HEK293 (cell line): ENCODE data around the gene MUC4.

Source experiments
- CTCF ChIA-PET: fragments of 350-600 bp; formaldehyde crosslinking; extraction: SDS; loops from one replicate; lab custom pipeline; 2021; ENCODE audit warnings: antibody characterized with exemption; lab: Yijun Ruan, JAX
- POLR2A ChIA-PET: fragments of 300-600 bp; formaldehyde crosslinking; extraction: SDS; loops from one replicate; lab custom pipeline; 2020; ENCODE audit warnings: antibody characterized with exemption, inconsistent platforms; lab: Yijun Ruan, JAX
- H3K27ac ChIP-seq: fragments of 200-500 bp; sonication (Bioruptor generic); 2 replicates; pipeline ENCODE4 v1.5.1; 2014; ENCODE audit warnings: low read depth, low read length, control low read depth, inconsistent platforms; ENCODE audit errors: extremely low read depth
- H3K36me3 ChIP-seq, 2 experiments: fragments of 200-500 bp in 1 of 2; sonication (Bioruptor generic) in 1 of 2; 1 replicate in 1 of 2; 2 replicates in 1 of 2; pipeline ENCODE4 v1.5.1; 2014 to 2017; ENCODE audit warnings: inconsistent platforms in 2 of 2, low read length in 2 of 2; ENCODE audit not compliant: control insufficient read depth in 2 of 2, insufficient read depth in 1 of 2
- H3K4me1 ChIP-seq: fragments of 200-500 bp; sonication (Bioruptor generic); 2 replicates; pipeline ENCODE4 v1.5.1; 2014; ENCODE audit warnings: mild to moderate bottlenecking, low read length, inconsistent platforms; ENCODE audit not compliant: control insufficient read depth, insufficient read depth
- H3K4me3 ChIP-seq: 2 replicates; pipeline ENCODE4 v1.5.1; 2011; ENCODE audit warnings: low read depth, mild to moderate bottlenecking, control low read depth, low read length, moderate library complexity
- H3K9me3 ChIP-seq: fragments of 200-500 bp; sonication (Bioruptor generic); 2 replicates; pipeline ENCODE4 v1.5.1; 2014; ENCODE audit warnings: low read depth, low read length, inconsistent platforms; ENCODE audit not compliant: control insufficient read depth, insufficient read depth
- ATF2 ChIP-seq: fragments of 450-650 bp; formaldehyde crosslinking; IDR thresholded peaks from 2 replicates; pipeline ENCODE4 v1.5.1; 2016; ENCODE audit warnings: missing biosample characterization, missing genetic modification characterization, low read depth
- HOXD13 ChIP-seq: sonication (generic); formaldehyde crosslinking; IDR thresholded peaks from 2 replicates; pipeline ENCODE4 v1.8.0; 2022; ENCODE audit warnings: missing genetic modification reagents, borderline replicate concordance
- IKZF3 ChIP-seq: fragments of 450-650 bp; IDR thresholded peaks from 2 replicates; pipeline ENCODE4 v1.5.0; 2018; ENCODE audit warnings: missing biosample characterization, mild to moderate bottlenecking, missing genetic modification characterization, moderate library complexity
- KLF10 ChIP-seq: fragments of 450-650 bp; IDR thresholded peaks from 2 replicates; pipeline ENCODE4 v1.5.1; 2018; ENCODE audit warnings: missing biosample characterization, mild to moderate bottlenecking, missing genetic modification characterization
- MEIS1 ChIP-seq: sonication (generic); formaldehyde crosslinking; IDR thresholded peaks from 2 replicates; pipeline ENCODE4 v1.8.1; 2022; ENCODE audit warnings: missing genetic modification reagents, mild to moderate bottlenecking, borderline replicate concordance
- MZF1 ChIP-seq: fragments of 450-650 bp; formaldehyde crosslinking; IDR thresholded peaks from 2 replicates; pipeline ENCODE4 v1.5.1; 2017; ENCODE audit warnings: missing biosample characterization, missing genetic modification characterization, borderline replicate concordance
- PRDM10 ChIP-seq: fragments of 450-650 bp; formaldehyde crosslinking; IDR thresholded peaks from 2 replicates; pipeline ENCODE4 v1.5.1; 2016; ENCODE audit warnings: missing biosample characterization, missing genetic modification characterization
- ZNF138 ChIP-seq: fragments of 450-650 bp; formaldehyde crosslinking; IDR thresholded peaks from 2 replicates; pipeline ENCODE4 v1.5.1; 2016; ENCODE audit warnings: missing biosample characterization, missing genetic modification characterization, borderline replicate concordance
- ZNF221 ChIP-seq: fragments of 450-650 bp; formaldehyde crosslinking; IDR thresholded peaks from 2 replicates; pipeline ENCODE4 v1.5.1; 2017; ENCODE audit warnings: missing biosample characterization, missing genetic modification characterization, borderline replicate concordance
- ZNF266 ChIP-seq: fragments of 450-650 bp; formaldehyde crosslinking; IDR thresholded peaks from 2 replicates; pipeline ENCODE4 v1.5.1; 2016; ENCODE audit warnings: missing biosample characterization, missing genetic modification characterization, low read depth
- ZNF324 ChIP-seq: fragments of 450-650 bp; formaldehyde crosslinking; IDR thresholded peaks from 2 replicates; pipeline ENCODE4 v1.5.1; 2016; ENCODE audit warnings: missing biosample characterization, missing genetic modification characterization
- ZNF341 ChIP-seq: fragments of 450-650 bp; formaldehyde crosslinking; IDR thresholded peaks from 2 replicates; pipeline ENCODE4; 2016; ENCODE audit warnings: low read depth, missing biosample characterization, missing genetic modification characterization
- ZNF426 ChIP-seq: fragments of 450-650 bp; formaldehyde crosslinking; IDR thresholded peaks from 2 replicates; pipeline ENCODE4 v1.5.1; 2017; ENCODE audit warnings: missing biosample characterization, missing genetic modification characterization, mild to moderate bottlenecking, inconsistent platforms, moderate library complexity
- ZNF529 ChIP-seq: fragments of 450-650 bp; formaldehyde crosslinking; IDR thresholded peaks from 2 replicates; pipeline ENCODE4 v1.5.1; 2017; ENCODE audit warnings: missing genetic modification characterization, missing biosample characterization; ENCODE audit not compliant: insufficient replicate concordance
- ZNF560 ChIP-seq: fragments of 450-650 bp; formaldehyde crosslinking; IDR thresholded peaks from 2 replicates; pipeline ENCODE4 v1.5.1; 2017; ENCODE audit warnings: missing biosample characterization, missing genetic modification characterization, borderline replicate concordance
- ZNF585B ChIP-seq: fragments of 450-650 bp; formaldehyde crosslinking; IDR thresholded peaks from 2 replicates; pipeline ENCODE4 v1.5.1; 2016; ENCODE audit warnings: missing biosample characterization, missing genetic modification characterization
- ZNF596 ChIP-seq: fragments of 450-650 bp; IDR thresholded peaks from 2 replicates; pipeline ENCODE4 v1.5.0; 2018; ENCODE audit warnings: missing biosample characterization, mild to moderate bottlenecking, missing genetic modification characterization, moderate library complexity
- ZNF626 ChIP-seq: fragments of 450-650 bp; sonication (Bioruptor Pico); formaldehyde crosslinking; IDR thresholded peaks from 2 replicates; pipeline ENCODE4 v1.5.1; 2018; ENCODE audit warnings: missing biosample characterization, missing genetic modification characterization, inconsistent platforms
- ZNF629 ChIP-seq: fragments of 450-650 bp; formaldehyde crosslinking; IDR thresholded peaks from 2 replicates; pipeline ENCODE4 v1.5.1; 2017; ENCODE audit warnings: missing biosample characterization, missing genetic modification characterization
- ZNF704 ChIP-seq: fragments of 450-650 bp; formaldehyde crosslinking; IDR thresholded peaks from 2 replicates; pipeline ENCODE4 v1.5.1; 2016; ENCODE audit warnings: missing biosample characterization, missing genetic modification characterization
- ZNF76 ChIP-seq: fragments of 450-650 bp; formaldehyde crosslinking; IDR thresholded peaks from 2 replicates; pipeline ENCODE4; 2016; ENCODE audit warnings: low read depth, missing biosample characterization, missing genetic modification characterization, borderline replicate concordance
- ZSCAN23 ChIP-seq: fragments of 450-650 bp; formaldehyde crosslinking; IDR thresholded peaks from 2 replicates; pipeline ENCODE4 v1.5.1; 2016; ENCODE audit warnings: missing biosample characterization, missing genetic modification characterization
- TF ChIP-seq, protein P1 (sequence below): fragments of 450-650 bp; formaldehyde crosslinking; IDR thresholded peaks from 2 replicates; pipeline ENCODE4 v1.5.1; 2016; ENCODE audit warnings: missing biosample characterization, missing genetic modification characterization

Gene MUC4

GRCh38 chr3:195746751-195747150, 65.0 kb downstream of the MUC4 start:
- no peak for TF ChIP-seq ZNF585B (tag by site-specific recombination)
- TF ChIP-seq ATF2, result no peak
- no peak for TF ChIP-seq ZNF76 (tag by site-specific recombination)
- no peak for TF ChIP-seq PRDM10 (tag by site-specific recombination)
- no peak for TF ChIP-seq ZNF704
- TF ChIP-seq KLF10, result no peak
- TF ChIP-seq ZNF221 (tag by site-specific recombination), result no peak
- TF ChIP-seq ZNF560 (tag by site-specific recombination), result no peak
- no peak for TF ChIP-seq ZNF426 (tag by site-specific recombination)
- no peak for TF ChIP-seq MZF1 (tag by site-specific recombination)
- no peak for TF ChIP-seq MEIS1 (CRISPR knock-in tag)
- TF ChIP-seq IKZF3 (tag by site-specific recombination), result no peak
- no peak for TF ChIP-seq ZNF629 (tag by site-specific recombination)
- TF ChIP-seq HOXD13, result no peak
- TF ChIP-seq ZNF626 (tag by site-specific recombination), result no peak
- H3K27ac ChIP-seq, result no peak overlapping the region
- no peaks in the 10 kb centered on the region for H3K4me1 ChIP-seq
- no peak overlapping the region for H3K4me3 ChIP-seq
- no peaks in the 10 kb centered on the region for H3K36me3 ChIP-seq
- ChIA-PET POLR2A (no interaction called here), CTCF (no interaction called here)
- H3K9me3 ChIP-seq, result no peaks in the 10 kb centered on the region

DNA sequence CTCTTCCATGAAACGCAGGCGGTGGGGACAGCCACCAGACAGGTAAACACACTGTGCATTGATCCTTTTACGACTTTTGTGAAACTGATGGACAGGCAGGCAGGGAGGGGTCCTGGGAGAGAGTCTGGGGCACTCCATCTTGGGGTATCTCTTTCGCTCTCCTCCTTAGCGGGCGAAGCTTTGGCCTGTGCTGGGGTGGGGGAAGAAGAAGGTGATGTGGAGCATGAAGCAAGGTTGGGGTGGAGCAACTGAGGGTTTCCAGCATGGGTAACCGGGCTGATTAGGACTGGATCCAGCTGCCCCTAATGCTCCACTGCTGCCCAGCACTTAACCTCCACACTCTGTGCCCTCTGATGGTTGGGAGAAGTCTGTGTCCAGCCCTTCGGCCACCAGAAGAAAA, 65.4 kb downstream of the MUC4 start:
- no peaks in the 10 kb centered on the region for H3K4me1 ChIP-seq
- H3K36me3 ChIP-seq, result no peaks in the 10 kb centered on the region
- H3K4me3 ChIP-seq, result no peak overlapping the region
- no peak overlapping the region for H3K27ac ChIP-seq
- no peaks in the 10 kb centered on the region for H3K9me3 ChIP-seq
- ChIA-PET POLR2A (no interaction called here), CTCF (interaction anchor here (1.0 kb wide), 1 partner anchor 104 kb away, joined by 4 read pairs; no protein-coding TSS in a partner anchor)
- TF ChIP-seq ZNF596 (tag by site-specific recombination) (no peak), ZNF266 (tag by site-specific recombination) (no peak), ZSCAN23 (tag by site-specific recombination) (no peak), ZNF341 (no peak), ZNF529 (tag by site-specific recombination) (no peak), ZNF324 (no peak), ZNF138 (tag by site-specific recombination) (no peak)
- TF ChIP-seq, protein P1, sequence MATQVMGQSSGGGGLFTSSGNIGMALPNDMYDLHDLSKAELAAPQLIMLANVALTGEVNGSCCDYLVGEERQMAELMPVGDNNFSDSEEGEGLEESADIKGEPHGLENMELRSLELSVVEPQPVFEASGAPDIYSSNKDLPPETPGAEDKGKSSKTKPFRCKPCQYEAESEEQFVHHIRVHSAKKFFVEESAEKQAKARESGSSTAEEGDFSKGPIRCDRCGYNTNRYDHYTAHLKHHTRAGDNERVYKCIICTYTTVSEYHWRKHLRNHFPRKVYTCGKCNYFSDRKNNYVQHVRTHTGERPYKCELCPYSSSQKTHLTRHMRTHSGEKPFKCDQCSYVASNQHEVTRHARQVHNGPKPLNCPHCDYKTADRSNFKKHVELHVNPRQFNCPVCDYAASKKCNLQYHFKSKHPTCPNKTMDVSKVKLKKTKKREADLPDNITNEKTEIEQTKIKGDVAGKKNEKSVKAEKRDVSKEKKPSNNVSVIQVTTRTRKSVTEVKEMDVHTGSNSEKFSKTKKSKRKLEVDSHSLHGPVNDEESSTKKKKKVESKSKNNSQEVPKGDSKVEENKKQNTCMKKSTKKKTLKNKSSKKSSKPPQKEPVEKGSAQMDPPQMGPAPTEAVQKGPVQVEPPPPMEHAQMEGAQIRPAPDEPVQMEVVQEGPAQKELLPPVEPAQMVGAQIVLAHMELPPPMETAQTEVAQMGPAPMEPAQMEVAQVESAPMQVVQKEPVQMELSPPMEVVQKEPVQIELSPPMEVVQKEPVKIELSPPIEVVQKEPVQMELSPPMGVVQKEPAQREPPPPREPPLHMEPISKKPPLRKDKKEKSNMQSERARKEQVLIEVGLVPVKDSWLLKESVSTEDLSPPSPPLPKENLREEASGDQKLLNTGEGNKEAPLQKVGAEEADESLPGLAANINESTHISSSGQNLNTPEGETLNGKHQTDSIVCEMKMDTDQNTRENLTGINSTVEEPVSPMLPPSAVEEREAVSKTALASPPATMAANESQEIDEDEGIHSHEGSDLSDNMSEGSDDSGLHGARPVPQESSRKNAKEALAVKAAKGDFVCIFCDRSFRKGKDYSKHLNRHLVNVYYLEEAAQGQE (tag by site-specific recombination), result no peak
